ENCODE measurements around the gene WDTC1. TPM values are rescaled to one million over a fixed set of nuclear protein-coding genes. Genes with fewer than 3 reads are reported as not detected.

The WDTC1 gene
- total and polyA plus RNA-seq, 2 of the 8 experiments (the other 6 are each of a cell fraction or from before 2014, with no cell fraction given): 7.5 to 18.7 TPM

DNA sequence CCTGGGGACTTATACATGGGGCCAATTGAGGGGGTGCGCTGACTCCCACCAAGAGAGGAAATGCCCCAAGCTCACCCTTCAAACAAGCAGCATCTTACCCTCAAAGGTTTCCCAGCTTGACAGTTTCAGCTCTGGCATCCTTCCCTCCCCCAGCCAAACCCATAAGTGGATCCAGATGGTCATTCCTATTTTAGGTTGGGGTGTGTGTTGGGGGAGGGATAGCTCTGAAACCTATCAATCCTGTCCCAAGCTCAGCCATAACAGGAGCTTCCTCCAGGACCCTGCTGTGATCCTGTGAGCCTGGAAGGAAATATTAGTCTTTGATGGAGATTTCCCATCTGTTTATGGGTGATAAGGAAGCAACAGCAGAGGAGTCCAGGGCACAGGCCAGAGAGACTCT lies 84.2 kb downstream of the WDTC1 start:
- Histone ChIP-seq H3K56ac (replicated peaks; ENCODE audit: insufficient read length, low read depth, low read length) (no peak overlapping the region), H4K5ac (ENCODE audit: insufficient read length, low read depth, low read length) (no peak overlapping the region), H3K23ac (ENCODE audit: insufficient read length) (no peak overlapping the region), H4K8ac (ENCODE audit: extremely low read depth, insufficient read depth, low read length) (no peak overlapping the region), H4K20me1 (replicated peaks in 1 of 2; ENCODE audit: control insufficient read depth in 1 of 2, insufficient read depth in 2 of 2, low read length in 2 of 2) (no peaks in the 10 kb centered on the region), H2BK20ac (ENCODE audit: low read length) (no peak overlapping the region), H3K4ac (replicated peaks; ENCODE audit: insufficient read length, low read depth, low read length) (no peak overlapping the region), H2BK120ac (replicated peaks; ENCODE audit: low read depth, low read length) (no peak overlapping the region), H2BK5ac (ENCODE audit: low read depth, low read length) (no peak overlapping the region), H2BK12ac (ENCODE audit: low read depth, low read length) (no peak overlapping the region), H3K36me3 (ENCODE audit: control insufficient read depth in 2 of 4, insufficient read depth in 4 of 4, low read length in 3 of 4) (no peaks in the 10 kb centered on the region), H3K23me2 (ENCODE audit: low read depth, low read length) (peaks cover 7% of the 10 kb centered on the region; the same call in 1 of the 2 replicates), H3K9ac (replicated peaks in 1 of 4; ENCODE audit: extremely low read depth in 1 of 4, low read depth in 3 of 4, low read length in 3 of 4) (no peak overlapping the region), H3K79me2 (ENCODE audit: control insufficient read depth in 1 of 2, insufficient read depth in 2 of 2, low read length in 2 of 2) (peaks cover 4 to 13% of the 10 kb centered on the region in 2 experiments; a peak in 3 of 4 replicates), H2AFZ (ENCODE audit: low read length) (no peak overlapping the region; the same call in 1 of the 2 replicates), H3K4me3 (ENCODE audit: extremely low read depth in 1 of 4, insufficient read depth in 2 of 4, low read depth in 3 of 4, low read length in 4 of 4) (no peak overlapping the region), H3K14ac (ENCODE audit: insufficient read length) (no peak overlapping the region), H3K79me1 (ENCODE audit: low read depth, low read length) (no peaks in the 10 kb centered on the region), H3K27me3 (replicated peaks in 1 of 4; ENCODE audit: control insufficient read depth in 3 of 4, extremely low read depth in 1 of 4, insufficient read depth in 3 of 4, low read length in 3 of 4) (peaks cover 0 to 3% (median 0%) of the 10 kb centered on the region in 4 experiments; a peak in 1 of 7 replicates), H3K9me3 (ENCODE audit: insufficient read depth in 2 of 2, low read depth in 1 of 2, low read length in 1 of 2) (no peaks in the 10 kb centered on the region), H3K4me1 (replicated peaks in 1 of 4; ENCODE audit: control insufficient read depth in 3 of 4, insufficient read depth in 4 of 4, low read length in 3 of 4) (0 out of 7 replicates have a peak, but pooled peaks cover 0 to 8% (median 0%) of the 10 kb centered on the region in 4 experiments), H2BK15ac (ENCODE audit: low read length) (no peak overlapping the region), H3K27ac (ENCODE audit: low read depth, low read length) (no peak overlapping the region), H3K18ac (ENCODE audit: extremely low read depth, low read length) (no peak overlapping the region), H3K4me2 (ENCODE audit: insufficient read depth in 1 of 2, low read depth in 2 of 2, low read length in 2 of 2) (no peak overlapping the region), H4K91ac (replicated peaks; ENCODE audit: insufficient read length, low read length) (no peak overlapping the region), H2AK5ac (ENCODE audit: low read depth, low read length) (no peak overlapping the region)
- FAIRE-seq (no peak), DNase-seq (ENCODE audit: low read depth in 1 of 2, low spot score in 2 of 2) (no peak)
- ChIA-PET CTCF (ENCODE audit: partially characterized antibody) (interaction anchor here (1.0 to 13.1 kb wide), 8 partner anchors 10 to 78 kb away, joined by 3 to 202 read pairs (median 4); no protein-coding TSS in a partner anchor), POLR2A (ENCODE audit: partially characterized antibody) (interaction anchor here (0.6 to 2.9 kb wide), 5 partner anchors 11 to 52 kb away, joined by 3 to 12 read pairs (median 4); no protein-coding TSS in a partner anchor)
- 75% methylated on average over 1 of the region's 1 CpG; no CpG with 5 or more reads in 1 of the 2 experiments for WGBS, 2 experiments (ENCODE audit: extremely low coverage in 1 of 2, insufficient coverage in 1 of 2, insufficient read length in 1 of 2, insufficient replicate concordance in 2 of 2, low coverage in 1 of 2, low lambda C conversion rate in 2 of 2, missing lambda C conversion rate in 1 of 2)
- TF ChIP-seq GTF2F1 (IDR thresholded peaks at IDR 0.05; ENCODE audit: borderline replicate concordance, low read depth, low read length): no peak
- TF ChIP-seq POLR2AphosphoS5 (IDR thresholded peaks at IDR 0.05; ENCODE audit: low read depth, low read length): no peak
- no peak for TF ChIP-seq GABPA (IDR thresholded peaks at IDR 0.05; ENCODE audit: borderline replicate concordance, insufficient read depth, low read length)
- TF ChIP-seq ASH2L (IDR thresholded peaks at IDR 0.05; ENCODE audit: low read length): no peak
- TF ChIP-seq SRF (IDR thresholded peaks at IDR 0.05; ENCODE audit: low read depth, low read length): no peak
- TF ChIP-seq KDM1A (IDR thresholded peaks at IDR 0.05; ENCODE audit: borderline replicate concordance, low read length): no peak
- TF ChIP-seq CBX8 (IDR thresholded peaks at IDR 0.05; ENCODE audit: borderline replicate concordance, low read depth, low read length): no peak
- no peak for TF ChIP-seq CHD1 (IDR thresholded peaks at IDR 0.05; ENCODE audit: low read depth, low read length)
- TF ChIP-seq FOSL1 (IDR thresholded peaks at IDR 0.05; ENCODE audit: insufficient read depth, low read depth, low read length): no peak
- TF ChIP-seq, protein P1, sequence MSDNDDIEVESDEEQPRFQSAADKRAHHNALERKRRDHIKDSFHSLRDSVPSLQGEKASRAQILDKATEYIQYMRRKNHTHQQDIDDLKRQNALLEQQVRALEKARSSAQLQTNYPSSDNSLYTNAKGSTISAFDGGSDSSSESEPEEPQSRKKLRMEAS (IDR thresholded peaks at IDR 0.05): no peak
